Ascending aorta (tissue), 2 donors: ENCODE measurements around the gene PARVB. TPM values are rescaled to one million over a fixed set of nuclear protein-coding genes. Genes with fewer than 3 reads are reported as not detected.

Experiments
- DNase-seq, 2 donors: peaks; one replicate each; pipeline ENCODE4 v3.0.0-alpha.2; 2019; ENCODE audit warnings: low spot score in 2 of 2
- H3K27ac ChIP-seq, 2 donors: fragments of 200-600 bp; sonication (generic); one replicate each; pipeline ENCODE4 v1.5.1; 2016 to 2017; ENCODE audit warnings: mild to moderate bottlenecking in 1 of 2
- H3K27me3 ChIP-seq: fragments of 200-600 bp; sonication (generic); one replicate; pipeline ENCODE4 v1.5.1; 2017
- H3K36me3 ChIP-seq, 2 donors: fragments of 200-600 bp; sonication (generic); one replicate each; pipeline ENCODE4 v1.5.1; 2016
- H3K4me1 ChIP-seq, 2 donors: fragments of 200-600 bp; sonication (generic); one replicate each; pipeline ENCODE4 v1.5.1; 2016 to 2017; ENCODE audit warnings: mild to moderate bottlenecking in 1 of 2
- H3K4me3 ChIP-seq, 2 donors: fragments of 200-600 bp; sonication (generic); one replicate each; pipeline ENCODE4 v1.5.1; 2016 to 2017; ENCODE audit warnings: mild to moderate bottlenecking in 1 of 2
- H3K9me3 ChIP-seq, 2 donors: fragments of 200-600 bp; sonication (generic); one replicate each; pipeline ENCODE4 v1.5.1; 2016
- intact Hi-C: fragments of 100-400 bp; cut with DNase I; formaldehyde crosslinking; loops from one replicate; pipeline ENCODE4 v1.15.1; 2023
- total RNA-seq: library from RNA; depleted of rRNA; stranded (reverse); fragments of >200 nt; gene quantifications from one replicate; pipeline ENCODE4 v1.1.0, GENCODE V29; 2016
- TF ChIP-seq, protein P1 (sequence below), 3 experiments: fragments of 200-600 bp in 2 of 3; fragments of 450-650 bp in 1 of 3; sonication (generic) in 2 of 3; IDR thresholded peaks; one replicate each; pipeline ENCODE4 v1.5.1; 2016 to 2019; ENCODE audit warnings: antibody characterized with exemption in 3 of 3, mild to moderate bottlenecking in 1 of 3, moderate library complexity in 1 of 3

The PARVB gene
- total RNA-seq, 1 donor from 2014 or later = 33.8 TPM

DNA sequence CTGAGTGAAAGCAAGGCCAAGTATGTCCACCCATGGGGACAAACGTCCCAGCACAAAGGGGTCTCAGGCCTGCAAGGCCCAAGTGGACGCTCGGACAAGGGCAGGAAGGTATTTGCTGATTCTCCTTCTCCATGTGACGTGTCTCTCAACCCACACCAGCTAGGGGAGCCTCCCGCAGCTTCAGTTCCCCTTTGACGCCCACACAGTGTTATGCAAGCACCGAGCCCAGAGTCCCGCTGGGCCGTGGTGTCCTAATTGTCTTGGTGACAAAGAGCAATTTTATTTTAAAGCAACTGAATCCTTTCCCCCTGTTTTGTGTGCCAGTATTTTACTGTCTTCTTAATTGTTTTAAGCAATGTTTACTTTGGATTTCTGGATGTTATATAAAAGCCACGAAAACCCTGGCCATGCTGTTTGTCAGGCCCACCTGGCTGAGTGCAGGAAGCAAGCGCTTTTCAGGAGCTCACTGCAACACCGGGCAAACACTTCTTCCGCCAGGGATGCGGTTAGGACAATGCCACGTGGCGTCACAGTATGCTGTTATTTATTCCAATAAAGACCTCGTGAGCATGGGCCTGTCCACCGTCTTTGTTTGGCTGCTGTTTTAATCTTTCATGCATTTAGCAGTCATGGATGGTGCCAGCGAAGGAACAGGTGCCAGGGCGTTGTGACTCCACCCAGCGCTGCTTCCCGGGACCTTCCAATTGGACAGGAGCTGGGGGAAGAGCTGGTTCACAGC lies 148.4 kb downstream of the PARVB start:
- Histone ChIP-seq H3K36me3 (no peaks in the 10 kb centered on the region), H3K27ac (peak overlapping the region in 1 of 2 donors; percentile 36), H3K4me1 (no peaks in the 10 kb centered on the region), H3K4me3 (no peak overlapping the region), H3K9me3 (no peaks in the 10 kb centered on the region), H3K27me3 (no peaks in the 10 kb centered on the region)
- TF ChIP-seq, protein P1, sequence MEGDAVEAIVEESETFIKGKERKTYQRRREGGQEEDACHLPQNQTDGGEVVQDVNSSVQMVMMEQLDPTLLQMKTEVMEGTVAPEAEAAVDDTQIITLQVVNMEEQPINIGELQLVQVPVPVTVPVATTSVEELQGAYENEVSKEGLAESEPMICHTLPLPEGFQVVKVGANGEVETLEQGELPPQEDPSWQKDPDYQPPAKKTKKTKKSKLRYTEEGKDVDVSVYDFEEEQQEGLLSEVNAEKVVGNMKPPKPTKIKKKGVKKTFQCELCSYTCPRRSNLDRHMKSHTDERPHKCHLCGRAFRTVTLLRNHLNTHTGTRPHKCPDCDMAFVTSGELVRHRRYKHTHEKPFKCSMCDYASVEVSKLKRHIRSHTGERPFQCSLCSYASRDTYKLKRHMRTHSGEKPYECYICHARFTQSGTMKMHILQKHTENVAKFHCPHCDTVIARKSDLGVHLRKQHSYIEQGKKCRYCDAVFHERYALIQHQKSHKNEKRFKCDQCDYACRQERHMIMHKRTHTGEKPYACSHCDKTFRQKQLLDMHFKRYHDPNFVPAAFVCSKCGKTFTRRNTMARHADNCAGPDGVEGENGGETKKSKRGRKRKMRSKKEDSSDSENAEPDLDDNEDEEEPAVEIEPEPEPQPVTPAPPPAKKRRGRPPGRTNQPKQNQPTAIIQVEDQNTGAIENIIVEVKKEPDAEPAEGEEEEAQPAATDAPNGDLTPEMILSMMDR (IDR thresholded peaks at IDR 0.05) = no peak
- intact Hi-C loops = no loop called here
- peak; percentile 58 to 82 for DNase-seq

DNA sequence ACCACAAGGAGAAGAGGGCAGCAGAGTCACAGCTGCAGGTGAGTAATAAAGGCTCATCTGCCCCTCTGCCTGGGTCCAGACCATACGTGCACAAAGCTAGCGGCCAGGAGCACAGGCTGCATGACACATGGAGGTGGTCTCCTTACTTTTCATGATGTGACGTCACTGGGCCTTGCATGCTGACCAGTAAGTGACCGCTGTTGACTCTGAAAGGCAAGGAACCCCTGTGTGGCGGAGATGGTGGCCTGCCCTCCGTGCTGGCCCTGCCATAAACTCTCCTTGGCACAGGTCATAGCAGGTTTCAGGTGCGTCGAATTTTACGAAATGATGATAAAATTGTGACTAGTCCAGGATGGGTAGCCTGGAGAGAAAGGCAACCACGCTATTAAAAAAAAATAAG lies 149.1 kb downstream of the PARVB start:
- TF ChIP-seq, protein P1 (IDR thresholded peaks at IDR 0.05) = no peak
- intact Hi-C loops = no loop called here

DNA sequence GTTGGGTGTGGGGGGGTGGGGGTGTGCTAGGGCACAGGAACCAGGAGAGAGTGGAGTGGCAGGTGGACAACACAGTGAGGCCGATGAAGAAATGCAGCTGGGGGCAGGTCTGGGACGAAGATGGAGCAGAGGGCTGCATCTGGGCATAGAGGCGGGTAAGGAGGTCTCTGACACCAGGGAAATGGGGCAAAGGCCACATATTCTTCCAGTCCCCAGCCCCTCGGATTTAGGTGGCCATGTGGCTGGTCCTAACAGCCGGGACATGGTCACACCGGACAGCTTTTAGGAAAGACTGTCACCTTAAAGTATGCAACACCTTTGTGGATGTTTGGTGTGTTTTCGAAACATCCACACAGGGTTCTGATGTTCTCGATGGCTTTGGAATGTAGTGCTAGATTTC lies 151.6 kb downstream of the PARVB start:
- TF ChIP-seq, protein P1 (IDR thresholded peaks at IDR 0.05) = no peak
- intact Hi-C loops = no loop called here

More for the DNA sequence above, 149.1 kb downstream of the PARVB start:
- Histone ChIP-seq H3K27me3 (no peaks in the 10 kb centered on the region), H3K36me3 (no peaks in the 10 kb centered on the region), H3K9me3 (no peaks in the 10 kb centered on the region), H3K4me1 (no peaks in the 10 kb centered on the region), H3K4me3 (no peak overlapping the region), H3K27ac (no peak overlapping the region)
- DNase-seq = no peak

DNA sequence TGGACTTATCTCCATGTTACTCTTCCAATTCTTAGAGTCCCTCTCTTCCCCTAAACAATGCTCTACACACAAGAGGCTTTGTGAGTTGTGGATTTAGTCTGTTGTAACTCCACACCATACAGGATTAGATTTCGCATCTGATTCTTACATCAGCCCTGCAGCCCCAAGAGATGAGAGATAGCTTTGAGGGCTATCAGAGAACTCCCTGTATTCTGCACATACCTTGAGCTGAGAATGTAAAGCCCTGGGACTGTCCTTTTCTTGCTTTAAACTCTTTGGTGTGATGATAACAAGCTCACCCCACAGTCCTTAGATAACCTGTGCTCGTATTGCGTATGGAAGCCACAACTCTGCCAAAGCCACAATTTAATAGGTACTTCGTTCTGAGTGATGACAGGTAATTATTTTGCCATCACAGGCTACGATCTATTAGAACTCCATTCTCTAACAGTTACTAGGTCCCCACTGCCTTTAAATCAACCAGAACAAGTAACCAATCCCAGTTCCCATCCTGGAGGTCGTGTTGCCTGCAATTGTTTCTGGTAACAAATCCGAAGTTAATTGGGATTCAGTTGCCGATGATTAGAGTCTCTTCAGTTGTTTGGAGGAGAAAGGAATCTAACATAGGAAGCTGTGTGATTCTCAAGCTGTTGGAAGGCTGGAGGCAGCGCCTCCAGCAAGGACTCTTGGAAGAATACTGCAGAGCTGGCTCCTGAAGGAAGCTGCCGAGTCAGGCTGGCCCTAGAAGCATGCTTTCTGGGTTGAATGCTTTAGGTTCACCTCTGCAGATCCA lies 155.3 kb downstream of the PARVB start:
- Histone ChIP-seq H3K27ac (no peak overlapping the region), H3K9me3 (no peaks in the 10 kb centered on the region), H3K4me1 (no peaks in the 10 kb centered on the region), H3K4me3 (no peak overlapping the region), H3K36me3 (no peaks in the 10 kb centered on the region), H3K27me3 (no peaks in the 10 kb centered on the region)
- DNase-seq = no peak
- intact Hi-C loops = no loop called here
- TF ChIP-seq, protein P1 (IDR thresholded peaks at IDR 0.05) = no peak

More for the DNA sequence above, 151.6 kb downstream of the PARVB start:
- Histone ChIP-seq H3K27ac (no peak overlapping the region), H3K4me3 (no peak overlapping the region), H3K27me3 (no peaks in the 10 kb centered on the region), H3K4me1 (no peaks in the 10 kb centered on the region), H3K9me3 (no peaks in the 10 kb centered on the region), H3K36me3 (no peaks in the 10 kb centered on the region)
- no peak for DNase-seq

DNA sequence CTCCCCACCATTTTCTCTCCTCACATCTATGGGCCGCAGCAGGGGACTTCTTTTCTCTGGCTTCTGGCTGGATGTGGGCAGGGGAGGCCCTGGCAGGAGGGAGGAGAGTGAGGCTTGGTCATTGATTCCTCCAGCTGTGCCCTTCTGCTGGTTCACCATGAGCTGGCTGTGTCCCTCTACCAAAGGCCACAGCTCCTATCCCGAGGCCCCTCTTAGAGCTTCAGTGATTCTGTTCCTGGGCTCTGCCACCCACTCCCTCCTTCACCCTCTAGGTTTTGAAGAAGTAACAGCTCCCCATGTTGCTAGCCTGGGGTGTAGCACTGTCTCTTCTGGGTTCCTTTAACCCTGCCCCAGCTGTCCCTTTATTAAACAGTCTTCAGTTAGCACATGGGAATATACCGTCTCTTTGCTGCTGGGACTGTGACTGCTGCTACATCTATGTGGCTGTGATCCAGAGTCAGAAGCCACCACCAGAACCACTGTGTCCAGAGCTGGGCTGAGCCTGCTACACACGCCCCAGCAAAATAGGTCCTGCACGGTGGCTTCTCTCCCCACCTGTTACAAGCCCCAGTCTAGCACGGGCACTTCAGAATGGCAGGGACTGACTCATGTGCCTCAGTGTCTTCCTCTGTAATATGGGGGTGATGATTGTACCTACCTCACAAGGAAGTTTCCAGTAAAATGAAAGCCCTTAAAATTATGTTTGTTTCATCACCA lies 156.0 kb downstream of the PARVB start:
- Histone ChIP-seq H3K27ac (no peak overlapping the region), H3K4me3 (no peak overlapping the region), H3K9me3 (no peaks in the 10 kb centered on the region), H3K36me3 (no peaks in the 10 kb centered on the region), H3K4me1 (no peaks in the 10 kb centered on the region), H3K27me3 (no peaks in the 10 kb centered on the region)
- no peak for DNase-seq
- intact Hi-C loops = no loop called here
- TF ChIP-seq, protein P1 (IDR thresholded peaks at IDR 0.05) = no peak
